AG04449 (cell line): ENCODE data around the gene CDC34.

Experiments
- CTCF ChIA-PET: fragments of 350-600 bp; formaldehyde crosslinking; extraction: SDS; loops from one replicate; lab custom pipeline; 2021; ENCODE audit warnings: antibody characterized with exemption; lab: Yijun Ruan, JAX
- POLR2A ChIA-PET: fragments of 400-600, 350-600 bp; formaldehyde crosslinking; extraction: SDS; loops from one replicate; lab custom pipeline; 2020; ENCODE audit warnings: antibody characterized with exemption, inconsistent platforms; lab: Yijun Ruan, JAX
- DNase-seq: peaks from one replicate; pipeline ENCODE4 v3.0.0-alpha.2; 2010; ENCODE audit warnings: low read depth, low spot score
- H3K4me3 ChIP-seq: 2 replicates; pipeline ENCODE4 v1.5.1; 2011; ENCODE audit warnings: low read depth, mild to moderate bottlenecking, control low read depth, low read length
- TF ChIP-seq, protein P1 (sequence below): IDR thresholded peaks from one replicate; pipeline ENCODE4 v1.5.1; 2011; ENCODE audit warnings: mild to moderate bottlenecking, moderate library complexity, low read length, control low read depth, inconsistent platforms; ENCODE audit not compliant: insufficient read depth; ENCODE audit errors: missing control alignments

Gene CDC34

DNA sequence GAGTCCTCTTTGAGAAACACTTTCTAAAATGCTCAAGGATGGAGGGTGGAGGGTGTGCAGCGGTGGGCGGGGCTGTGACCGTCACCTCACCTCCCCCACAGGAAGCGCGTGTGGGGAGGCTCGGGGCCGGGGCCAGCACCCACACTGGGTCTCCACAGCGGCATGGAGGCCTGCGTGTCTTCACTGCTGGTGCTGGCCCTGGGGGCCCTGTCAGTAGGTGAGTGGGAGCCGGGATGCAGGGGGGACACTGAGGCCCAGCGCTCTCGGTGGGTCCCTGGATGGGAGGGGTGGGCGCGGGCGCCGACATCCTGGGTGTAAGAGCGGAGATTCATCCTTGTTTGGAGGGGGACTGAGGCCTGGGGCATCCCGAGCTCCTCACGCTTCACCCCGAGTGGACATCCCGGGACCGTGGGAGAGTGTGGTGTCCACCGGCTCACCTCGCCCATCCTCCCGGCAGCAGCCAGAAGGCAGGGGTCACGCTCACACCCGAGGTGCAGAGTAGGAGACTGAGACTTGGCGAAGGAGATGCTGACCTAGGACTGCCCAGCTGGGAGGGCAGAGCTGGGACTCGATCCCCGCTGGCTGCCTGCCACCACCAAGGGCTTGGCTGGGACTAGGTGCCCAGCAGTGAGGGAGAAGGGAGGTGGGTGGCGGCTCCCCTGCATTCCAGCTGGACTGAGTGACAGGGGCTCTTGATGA, 12.5 kb downstream of the CDC34 start, which contains the start of gene GZMM:
TSS of gene GZMM (plus strand) at position 144 of the 699 bp plus-strand sequence. CDS start at position 163, 19 bp downstream.
- POLR2A ChIA-PET, result no interaction called here

GRCh38 chr19:547117-547516, 15.6 kb downstream of the CDC34 start:
- TF ChIP-seq, protein P1, sequence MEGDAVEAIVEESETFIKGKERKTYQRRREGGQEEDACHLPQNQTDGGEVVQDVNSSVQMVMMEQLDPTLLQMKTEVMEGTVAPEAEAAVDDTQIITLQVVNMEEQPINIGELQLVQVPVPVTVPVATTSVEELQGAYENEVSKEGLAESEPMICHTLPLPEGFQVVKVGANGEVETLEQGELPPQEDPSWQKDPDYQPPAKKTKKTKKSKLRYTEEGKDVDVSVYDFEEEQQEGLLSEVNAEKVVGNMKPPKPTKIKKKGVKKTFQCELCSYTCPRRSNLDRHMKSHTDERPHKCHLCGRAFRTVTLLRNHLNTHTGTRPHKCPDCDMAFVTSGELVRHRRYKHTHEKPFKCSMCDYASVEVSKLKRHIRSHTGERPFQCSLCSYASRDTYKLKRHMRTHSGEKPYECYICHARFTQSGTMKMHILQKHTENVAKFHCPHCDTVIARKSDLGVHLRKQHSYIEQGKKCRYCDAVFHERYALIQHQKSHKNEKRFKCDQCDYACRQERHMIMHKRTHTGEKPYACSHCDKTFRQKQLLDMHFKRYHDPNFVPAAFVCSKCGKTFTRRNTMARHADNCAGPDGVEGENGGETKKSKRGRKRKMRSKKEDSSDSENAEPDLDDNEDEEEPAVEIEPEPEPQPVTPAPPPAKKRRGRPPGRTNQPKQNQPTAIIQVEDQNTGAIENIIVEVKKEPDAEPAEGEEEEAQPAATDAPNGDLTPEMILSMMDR, result no peak
- DNase-seq, result no peak
- ChIA-PET POLR2A (interaction anchor here (1.1 kb wide), 1 partner anchor 40 kb away, joined by 5 read pairs; no protein-coding TSS in a partner anchor), CTCF (no interaction called here)
- H3K4me3 ChIP-seq, result no peak overlapping the region

More for the DNA sequence above, 12.5 kb downstream of the CDC34 start, which contains the start of gene GZMM:
- H3K4me3 ChIP-seq, result no peak within 1 kb of the TSS
- DNase-seq, result no peak
- TF ChIP-seq, protein P1, result no peak
- CTCF ChIA-PET, result no interaction called here

GRCh38 chr19:547836-548720, 16.5 kb downstream of the CDC34 start:
- DNase-seq, result no peak
- ChIA-PET CTCF (no interaction called here), POLR2A (no interaction called here)
- TF ChIP-seq, protein P1, result no peak
- no peak overlapping the region for H3K4me3 ChIP-seq

GRCh38 chr19:548886-549830, 17.6 kb downstream of the CDC34 start:
- TF ChIP-seq, protein P1, result no peak

DNA sequence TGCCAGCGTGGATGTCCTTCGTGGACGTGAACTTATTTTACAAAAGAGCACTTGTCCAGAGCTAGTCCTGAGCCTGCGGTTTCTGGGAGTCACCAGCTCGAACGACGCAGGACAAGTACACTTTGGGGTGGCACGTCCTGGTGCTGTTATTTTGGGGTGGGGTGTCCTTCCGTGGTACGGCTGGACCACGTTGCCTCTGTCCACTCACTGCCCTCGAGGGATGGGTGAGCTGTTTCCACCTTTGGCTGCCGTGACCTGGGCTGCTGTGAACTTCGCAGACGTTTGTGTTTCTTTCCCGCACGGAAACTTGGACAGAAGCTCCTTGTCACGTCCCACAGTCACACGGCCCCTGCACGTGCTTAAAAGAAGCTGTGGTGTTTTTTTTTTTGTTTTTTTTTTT, 23.3 kb downstream of the CDC34 start:
- POLR2A ChIA-PET, result no interaction called here
- no peak for DNase-seq
- H3K4me3 ChIP-seq, result no peak overlapping the region
- CTCF ChIA-PET, result interaction anchor here (1.7 kb wide), 1 partner anchor 44 kb away, joined by 5 read pairs; no protein-coding TSS in a partner anchor
- TF ChIP-seq, protein P1, result no peak

More at GRCh38 chr19:548886-549830, 17.6 kb downstream of the CDC34 start:
- ChIA-PET POLR2A (no interaction called here), CTCF (no interaction called here)
- no peak overlapping the region for H3K4me3 ChIP-seq
- DNase-seq, result no peak
